Pancreas (tissue), 10 donors: ENCODE data around the gene PPID. TPM values are rescaled to one million over a fixed set of nuclear protein-coding genes. Genes with fewer than 3 reads are reported as not detected.

Experiments used
- ATAC-seq, 4 donors: fragments of 200-7000 bp; cut with Tn5 transposase; one replicate each; pipeline versions ENCODE4 v1.8.0 to v1.9.1; 2020; ENCODE audit warnings: mild to moderate bottlenecking in 4 of 4, moderate library complexity in 4 of 4
- DNase-seq, 6 donors: peaks; one replicate each; pipeline ENCODE4 v3.0.0-alpha.2; 2020
- FAIRE-seq: peaks from 2 replicates; lab custom pipeline; 2012; peaks lifted over from hg19 to GRCh38; lab: Jason Lieb, UNC
- H3K27ac ChIP-seq, 4 donors: fragments of 200-600 bp; sonication (generic); 1 replicate in 3 of 4; 2 replicates in 1 of 4; pipeline versions ENCODE4 v1.5.0 to v1.8.0; 2020
- H3K27me3 ChIP-seq, 4 donors: fragments of 200-600 bp; one replicate each; pipeline ENCODE4 v1.8.0; 2021
- H3K36me3 ChIP-seq, 3 donors: fragments of 200-600 bp; sonication (generic) in 1 of 3; one replicate each; pipeline versions ENCODE4 v1.5.0 to v1.8.0; 2020 to 2021
- H3K4me1 ChIP-seq, 3 donors: fragments of 200-600 bp; one replicate each; pipeline ENCODE4 v1.8.0; 2021
- H3K4me3 ChIP-seq, 4 donors: fragments of 200-600 bp; sonication (generic) in 2 of 4; one replicate each; pipeline versions ENCODE4 v1.5.0 to v1.8.0; 2020 to 2021
- H3K9me3 ChIP-seq, 4 donors: fragments of 200-600 bp; one replicate each; pipeline ENCODE4 v1.8.0; 2021
- WGBS, 2 donors: extraction: QIAGEN DNeasy Blood & Tissue Kit; methylation state at CpG; one replicate each; pipeline ENCODE4 v1.1.7; 2013; 5-methylcytosine and 5-hydroxymethylcytosine counted together
- intact Hi-C, 3 donors: fragments of 100-400 bp; cut with DNase I; formaldehyde crosslinking; loops; one replicate each; pipeline versions ENCODE4 v1.11.1 to v1.14.2; 2022
- polyA plus RNA-seq, 2 donors: library from polyadenylated mRNA; stranded (reverse); fragments of 200-250 nt; gene quantifications; one replicate each; pipeline ENCODE4 v1.2.3, GENCODE V29; 2013
- total RNA-seq, 6 donors: library from RNA; stranded (reverse); fragmentation: NEBNext Ultra II Directional in 4 of 6; extraction: Animal tissue kit (Norgen Biotek cat#: 25700) in 4 of 6; gene quantifications; one replicate each; pipeline versions ENCODE4 v1.2.1 to v1.2.4, GENCODE V29; 2021 to 2023
- TF ChIP-seq, protein P1 (sequence below), 4 donors: fragments of 200-600 bp; sonication (generic) in 3 of 4; IDR thresholded peaks; one replicate each; pipeline versions ENCODE4 v1.5.0 to v1.8.0; 2021; ENCODE audit warnings: antibody characterized with exemption in 4 of 4
- donor health status: healthy with polysubstance abuse.
- donor health status: DM: no; HTN: no; CAD: no; lungs with moderate emphysema.
- donor health status: DM: no; HTN: no; CAD: no.
- donor health status: control.
- donor health status: control.
- donor health status: Bipolar disorder and iron deficiency.
- donor health status: DM: yes; HTN: yes; CAD: no.
- donor health status: DM: no; HTN: no; CAD: no.
- donor health status: DM: no; HTN: no; CAD: no.
- donor health status: DM: yes; HTN: yes; CAD: no.

The PPID gene
- total and polyA plus RNA-seq, 8 donors: 5.6 to 14.5 (median 8.3) TPM

DNA sequence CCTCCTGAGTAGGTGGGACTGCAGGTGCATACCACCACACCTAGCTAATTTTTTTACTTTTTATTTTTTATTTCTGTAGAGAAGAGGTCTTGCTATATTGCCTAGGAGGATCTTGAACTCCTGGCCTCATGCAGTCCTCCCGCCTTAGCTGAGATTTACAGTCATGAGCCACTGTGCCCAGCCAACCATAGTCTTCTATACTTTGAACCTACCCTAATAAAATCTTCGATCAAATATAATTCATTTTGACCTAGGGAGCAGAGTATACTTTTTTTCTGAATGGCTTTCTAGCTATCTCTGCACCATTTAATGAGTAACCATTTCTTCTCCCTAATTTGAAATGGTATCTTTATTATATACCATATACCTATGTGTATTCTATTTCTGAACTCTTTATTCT is 44.4 kb downstream of the PPID start:
- TF ChIP-seq, protein P1, sequence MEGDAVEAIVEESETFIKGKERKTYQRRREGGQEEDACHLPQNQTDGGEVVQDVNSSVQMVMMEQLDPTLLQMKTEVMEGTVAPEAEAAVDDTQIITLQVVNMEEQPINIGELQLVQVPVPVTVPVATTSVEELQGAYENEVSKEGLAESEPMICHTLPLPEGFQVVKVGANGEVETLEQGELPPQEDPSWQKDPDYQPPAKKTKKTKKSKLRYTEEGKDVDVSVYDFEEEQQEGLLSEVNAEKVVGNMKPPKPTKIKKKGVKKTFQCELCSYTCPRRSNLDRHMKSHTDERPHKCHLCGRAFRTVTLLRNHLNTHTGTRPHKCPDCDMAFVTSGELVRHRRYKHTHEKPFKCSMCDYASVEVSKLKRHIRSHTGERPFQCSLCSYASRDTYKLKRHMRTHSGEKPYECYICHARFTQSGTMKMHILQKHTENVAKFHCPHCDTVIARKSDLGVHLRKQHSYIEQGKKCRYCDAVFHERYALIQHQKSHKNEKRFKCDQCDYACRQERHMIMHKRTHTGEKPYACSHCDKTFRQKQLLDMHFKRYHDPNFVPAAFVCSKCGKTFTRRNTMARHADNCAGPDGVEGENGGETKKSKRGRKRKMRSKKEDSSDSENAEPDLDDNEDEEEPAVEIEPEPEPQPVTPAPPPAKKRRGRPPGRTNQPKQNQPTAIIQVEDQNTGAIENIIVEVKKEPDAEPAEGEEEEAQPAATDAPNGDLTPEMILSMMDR (IDR thresholded peaks at IDR 0.05): no peak
- H3K4me1 ChIP-seq: no peaks in the 10 kb centered on the region
- no peaks in the 10 kb centered on the region for H3K9me3 ChIP-seq
- H3K27ac ChIP-seq: no peak overlapping the region
- H3K27me3 ChIP-seq: no peaks in the 10 kb centered on the region
- intact Hi-C loops: no loop called here
- no peak for DNase-seq
- no peak for FAIRE-seq
- H3K36me3 ChIP-seq: peaks cover 0 to 10% (median 0%) of the 10 kb centered on the region in 3 donors
- no peak for ATAC-seq
- WGBS, 2 donors: 91 to 96% methylated on average over 2 of the region's 2 CpGs
- no peak overlapping the region for H3K4me3 ChIP-seq

DNA sequence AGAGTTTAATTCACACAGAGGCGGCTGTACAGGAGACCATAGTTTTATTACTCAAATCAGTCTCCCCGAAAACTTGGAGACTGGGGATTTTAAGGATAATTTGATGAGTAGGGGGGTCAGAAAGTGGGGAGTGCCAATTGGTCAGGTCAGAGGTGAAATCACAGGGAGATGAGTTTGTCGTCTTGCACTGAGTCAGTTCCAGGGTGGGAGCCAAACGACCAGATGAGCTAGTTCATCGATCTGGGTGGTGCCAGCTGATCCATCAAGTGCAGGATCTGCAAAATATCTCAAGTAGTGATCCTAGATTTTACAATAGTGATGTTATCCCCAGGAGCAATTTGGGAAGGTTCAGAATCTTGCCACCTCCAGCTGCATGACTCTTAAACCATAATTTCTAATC is 47.1 kb downstream of the PPID start:
- TF ChIP-seq, protein P1 (IDR thresholded peaks at IDR 0.05): no peak
- Histone ChIP-seq H3K4me3 (no peak overlapping the region), H3K36me3 (no peaks in the 10 kb centered on the region), H3K4me1 (peaks cover 0 to 9% (median 0%) of the 10 kb centered on the region in 3 donors), H3K27ac (no peak overlapping the region), H3K9me3 (no peaks in the 10 kb centered on the region), H3K27me3 (no peaks in the 10 kb centered on the region)
- intact Hi-C loops: no loop called here
- 79% methylated on average over 5 of the region's 5 CpGs for WGBS, 2 donors
- no peak for FAIRE-seq
- no peak for ATAC-seq
- no peak for DNase-seq

DNA sequence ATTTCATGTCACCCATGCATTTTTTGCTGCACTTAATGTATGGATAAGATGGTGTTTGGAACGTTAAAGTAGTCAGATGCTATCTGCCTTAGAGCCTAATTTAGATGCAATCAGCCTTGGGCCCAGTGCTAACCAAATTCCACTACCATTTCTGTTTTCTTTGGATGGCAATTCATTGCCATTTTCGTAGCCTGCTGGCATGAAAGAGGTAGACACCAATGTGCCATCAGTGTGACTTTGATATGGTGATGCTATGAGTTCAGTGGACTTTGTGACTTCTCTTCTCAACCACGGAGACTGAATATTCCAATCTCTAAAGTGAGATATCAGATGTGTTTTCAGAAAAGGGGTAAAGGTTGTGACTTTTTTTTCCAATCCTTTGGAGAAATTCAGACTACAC is 49.6 kb downstream of the PPID start:
- 52 to 68% methylated on average over 3 of the region's 3 CpGs for WGBS, 2 donors
- Histone ChIP-seq H3K27me3 (no peaks in the 10 kb centered on the region), H3K9me3 (no peaks in the 10 kb centered on the region), H3K36me3 (no peaks in the 10 kb centered on the region), H3K4me3 (no peak overlapping the region), H3K27ac (no peak overlapping the region), H3K4me1 (peaks cover 0 to 9% (median 0%) of the 10 kb centered on the region in 3 donors)
- no peak for DNase-seq
- intact Hi-C loops: no loop called here
- TF ChIP-seq, protein P1 (IDR thresholded peaks at IDR 0.05): no peak
- FAIRE-seq: no peak
- no peak for ATAC-seq

DNA sequence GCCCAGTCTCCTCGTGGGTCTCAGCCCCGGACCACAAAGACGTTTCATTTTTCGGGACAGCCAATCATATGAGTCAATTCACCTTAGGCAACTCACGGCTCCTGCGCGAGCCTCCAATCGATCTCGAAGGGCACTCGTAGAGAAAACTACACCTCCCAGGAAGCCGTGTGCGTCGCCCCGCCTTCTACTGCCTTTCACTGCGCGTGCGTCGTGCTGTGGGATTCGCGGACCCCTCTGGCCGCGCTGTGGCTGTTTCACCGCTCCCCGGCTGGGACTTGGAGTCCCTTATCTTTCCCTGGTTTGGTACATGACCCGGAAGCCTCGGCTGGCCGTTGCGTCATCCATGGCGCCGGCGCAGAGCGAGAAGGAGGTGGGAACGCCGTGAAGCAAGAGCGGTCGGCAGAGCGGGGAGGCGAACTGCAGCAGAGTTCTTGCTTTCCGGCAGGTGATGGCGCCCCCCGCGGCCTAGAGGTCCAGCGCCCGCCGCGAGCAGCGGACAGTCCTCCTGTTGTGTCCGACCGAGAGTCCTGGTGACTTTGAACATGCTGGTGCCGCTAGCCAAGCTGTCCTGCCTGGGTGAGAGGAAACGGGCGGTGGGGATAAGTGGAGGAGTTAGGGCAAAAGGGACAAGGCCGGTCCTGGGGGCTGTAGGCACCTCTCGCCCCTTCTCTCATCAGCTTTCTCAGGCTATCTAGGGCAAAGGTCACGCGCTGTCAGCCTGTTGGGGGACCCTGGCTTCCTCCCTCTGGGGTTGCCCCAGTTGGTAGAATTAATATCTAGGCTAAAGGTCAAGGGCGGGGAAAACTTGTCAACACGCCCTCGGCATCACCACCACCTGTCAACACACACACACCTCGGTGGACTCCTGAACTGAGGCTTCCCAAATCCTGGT is 51.0 kb downstream of the PPID start, which contains the start of gene ETFDH:
Gene ETFDH (plus strand): TSS at position 382 of the 892 bp plus-strand sequence. CDS start 161 bp downstream, at position 543.
- intact Hi-C loops: no loop called here
- ATAC-seq: peak; percentile 88 to 95 (median 90)
- Histone ChIP-seq H3K4me3 (peak within 1 kb of the TSS; percentile 65 to 92 (median 73)), H3K9me3 (no peaks in the 10 kb centered on the region), H3K4me1 (peaks cover 0 to 9% (median 0%) of the 10 kb centered on the region in 3 donors), H3K36me3 (no peaks in the 10 kb centered on the region), H3K27me3 (no peaks in the 10 kb centered on the region), H3K27ac (peak within 1 kb of the TSS; percentile 92 to 98 (median 96))
- FAIRE-seq: peak; percentile 94
- TF ChIP-seq, protein P1 (IDR thresholded peaks at IDR 0.05): peak; percentile 41 to 53 (median 46)
- 0% methylated on average over 59 to 60 of the region's 60 CpGs for WGBS, 2 donors
- DNase-seq: peak; percentile 98 to 100 (median 99)

DNA sequence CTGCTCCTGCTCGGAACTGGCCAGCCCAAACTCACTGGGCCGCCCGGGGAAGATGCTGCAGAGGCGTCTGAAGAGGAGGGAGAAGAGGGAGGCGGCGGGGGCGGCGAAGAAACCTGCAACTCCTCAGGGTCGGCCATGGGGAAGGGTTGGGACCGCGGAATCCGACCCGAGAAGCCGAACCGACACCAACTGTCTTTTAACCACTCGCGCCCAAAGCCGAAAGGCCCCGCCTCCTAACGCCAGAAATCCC is 51.6 kb downstream of the PPID start, which contains the start of gene C4orf46:
Gene C4orf46 (minus strand): TSS at position 223 of the 250 bp plus-strand sequence. CDS start 86 bp downstream, at position 137.
- no peaks in the 10 kb centered on the region for H3K27me3 ChIP-seq
- H3K4me3 ChIP-seq: peak within 1 kb of the TSS; percentile 65 to 92 (median 73)
- TF ChIP-seq, protein P1 (IDR thresholded peaks at IDR 0.05): no peak
- peaks cover 0 to 9% (median 0%) of the 10 kb centered on the region in 3 donors for H3K4me1 ChIP-seq
- ATAC-seq: peak in 3 of 4 donors; percentile 4 to 7 (median 5)
- H3K9me3 ChIP-seq: no peaks in the 10 kb centered on the region
- DNase-seq: no peak
- WGBS, 2 donors: 0% methylated on average over 19 to 20 of the region's 20 CpGs
- H3K27ac ChIP-seq: peak within 1 kb of the TSS; percentile 92 to 98 (median 96)
- H3K36me3 ChIP-seq: no peaks in the 10 kb centered on the region
- intact Hi-C loops: no loop called here
- FAIRE-seq: no peak
